GM19023 (cell line): Measurements from ENCODE around the gene THRSP.
"Not testable (repeated sequence)": the region's sequence is repeated elsewhere in the genome, so short reads cannot be mapped to it uniquely, and the experiment has no call there.

Experiments
- ATAC-seq: cut with Tn5 transposase; IDR thresholded peaks from one replicate; pipeline ENCODE4 v1.9.1; 2021; ENCODE audit warnings: mild to moderate bottlenecking, moderate library complexity; ENCODE audit not compliant: unreplicated experiment

Gene THRSP

DNA sequence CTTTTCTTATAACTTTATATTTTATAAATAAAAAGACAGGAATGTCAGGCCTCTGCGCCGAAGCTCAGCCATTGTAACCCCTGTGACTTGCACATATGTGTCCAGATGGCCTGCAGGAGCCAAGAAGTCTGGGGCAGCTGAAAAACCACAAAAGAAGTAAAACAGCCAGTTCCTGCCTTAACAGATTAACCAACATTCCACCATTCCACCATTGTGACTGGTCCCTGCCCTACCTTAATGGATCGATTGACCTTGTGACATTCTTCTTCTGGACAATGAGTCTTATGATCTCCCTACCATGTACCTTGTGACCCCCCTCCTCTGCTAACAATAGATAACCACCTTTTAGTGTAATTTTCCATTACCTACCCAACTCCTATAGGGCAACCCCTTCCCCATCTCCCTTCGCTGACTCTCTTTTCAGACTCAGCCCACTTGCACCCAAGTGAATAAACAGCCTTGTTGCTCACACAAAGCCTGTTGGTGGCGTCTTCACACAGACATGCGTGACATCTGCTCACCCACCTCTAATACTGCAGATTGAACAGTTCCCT, 22.9 kb downstream of the THRSP start:
- ATAC-seq, result not testable (repeated sequence)

DNA sequence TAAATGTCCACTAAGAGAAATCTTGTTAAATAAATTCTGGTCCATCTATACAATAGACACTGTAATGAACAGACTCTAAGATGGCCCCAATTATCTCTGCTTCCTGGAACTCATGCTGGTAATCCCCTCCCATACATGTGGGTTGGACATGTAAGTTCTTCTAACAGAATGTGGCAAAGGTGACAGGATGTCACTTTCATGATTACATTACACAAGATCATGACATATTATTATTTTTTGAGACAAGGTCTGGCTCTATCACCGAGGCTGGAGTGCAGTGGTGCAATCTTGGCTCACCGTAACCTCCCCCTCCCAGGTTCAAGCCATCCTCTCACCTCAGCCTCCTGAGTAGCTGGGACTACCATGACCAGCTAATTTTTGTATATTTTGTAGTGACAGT, 30.6 kb downstream of the THRSP start:
- no peak for ATAC-seq

DNA sequence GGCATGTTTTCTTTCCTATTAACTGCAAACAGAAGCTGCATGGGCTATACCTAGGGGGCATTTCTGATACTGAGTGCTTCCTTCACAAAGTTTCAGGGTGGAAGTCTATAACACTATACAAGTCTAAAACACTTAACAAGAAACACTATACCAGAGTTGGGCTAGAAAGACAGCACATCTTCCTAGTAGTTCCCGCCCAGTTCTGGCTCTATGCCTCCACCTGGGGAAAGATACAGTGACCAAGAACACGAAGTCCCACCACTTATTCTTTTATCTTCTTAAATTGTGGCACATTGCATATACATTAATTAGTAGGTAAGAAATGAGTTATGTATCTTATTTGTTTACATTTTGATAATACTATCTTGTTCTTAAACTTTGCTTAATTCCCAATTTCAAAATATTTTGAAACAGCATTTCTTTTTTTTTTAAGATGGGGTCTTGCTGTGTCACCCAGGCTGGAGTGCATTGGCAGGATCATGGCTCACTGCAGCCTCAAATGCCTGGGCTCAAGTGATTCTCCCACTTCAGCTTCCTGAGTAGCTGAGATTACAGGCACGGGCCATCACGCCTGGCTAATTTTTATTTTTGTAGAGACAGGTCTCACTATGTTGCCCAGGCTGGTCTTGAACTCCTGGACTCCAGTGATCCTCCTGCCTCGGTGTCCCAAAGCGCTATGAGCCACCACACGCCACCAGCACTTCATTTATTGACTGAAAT, 34.2 kb downstream of the THRSP start:
- no peak for ATAC-seq

GRCh38 chr11:78099666-78100065, 36.0 kb downstream of the THRSP start:
- no peak for ATAC-seq

DNA sequence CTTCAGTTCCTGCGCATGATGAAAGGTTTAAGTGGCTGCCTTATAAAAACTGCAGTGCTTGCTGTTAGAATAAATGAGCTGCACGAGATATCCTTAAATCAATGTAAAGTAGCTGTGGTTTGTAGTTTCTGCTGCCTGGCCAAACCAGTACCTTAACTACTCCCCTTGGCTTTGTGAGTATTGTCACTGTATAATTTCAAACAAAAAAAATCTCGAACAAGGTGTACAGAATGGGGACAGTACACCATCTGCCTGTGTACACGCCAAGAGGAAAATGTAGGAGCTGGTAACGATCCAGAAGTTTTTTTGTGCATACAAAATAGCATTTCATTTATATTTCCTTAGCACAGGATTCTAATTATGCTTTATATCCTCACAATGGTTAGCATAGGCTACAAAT, 36.6 kb downstream of the THRSP start:
- no peak for ATAC-seq

GRCh38 chr11:78100676-78101472, 37.2 kb downstream of the THRSP start:
- no peak for ATAC-seq

DNA sequence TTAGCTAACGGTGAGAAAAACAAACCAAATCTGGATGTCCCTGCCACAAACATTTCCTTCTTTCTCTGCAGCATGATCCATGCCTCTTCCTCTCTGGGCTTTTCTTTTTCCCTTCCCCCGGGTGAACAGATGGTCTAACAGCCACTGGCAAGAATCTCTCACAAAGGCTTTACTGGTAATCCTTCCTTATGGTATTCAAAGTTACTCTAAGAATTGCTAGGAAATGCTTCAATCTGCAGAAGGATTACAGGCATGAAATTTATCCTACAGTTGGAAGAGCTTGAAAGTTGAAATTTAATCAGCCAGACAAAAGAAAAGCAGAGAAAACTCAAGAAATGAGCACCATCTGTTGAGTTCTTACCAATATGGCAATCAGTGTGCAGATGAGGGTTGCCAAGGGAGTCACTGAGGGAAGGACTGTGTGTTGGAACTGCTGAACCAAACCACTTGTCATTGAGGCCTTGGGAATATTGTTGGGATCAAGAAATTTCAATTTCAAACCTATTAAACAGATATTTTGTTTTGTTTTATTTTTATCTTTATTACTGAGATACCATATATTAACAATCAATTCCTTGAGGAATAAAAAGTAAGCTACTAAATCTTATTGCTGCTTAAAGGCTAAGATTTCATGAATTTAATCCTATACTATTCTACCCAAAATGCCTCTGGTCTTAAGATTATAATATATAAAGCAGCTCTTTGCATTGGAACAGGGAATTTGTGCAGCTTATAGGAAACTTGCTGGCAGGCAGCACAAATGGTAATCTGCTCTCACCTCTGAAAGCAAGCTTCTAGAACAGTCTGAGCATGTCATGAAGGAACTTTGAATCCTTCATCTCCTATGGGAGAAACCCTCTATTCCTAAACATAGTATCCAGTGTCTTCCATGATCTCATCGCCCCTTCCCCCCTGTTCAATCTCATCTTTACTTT, 45.7 kb downstream of the THRSP start:
- no peak for ATAC-seq

DNA sequence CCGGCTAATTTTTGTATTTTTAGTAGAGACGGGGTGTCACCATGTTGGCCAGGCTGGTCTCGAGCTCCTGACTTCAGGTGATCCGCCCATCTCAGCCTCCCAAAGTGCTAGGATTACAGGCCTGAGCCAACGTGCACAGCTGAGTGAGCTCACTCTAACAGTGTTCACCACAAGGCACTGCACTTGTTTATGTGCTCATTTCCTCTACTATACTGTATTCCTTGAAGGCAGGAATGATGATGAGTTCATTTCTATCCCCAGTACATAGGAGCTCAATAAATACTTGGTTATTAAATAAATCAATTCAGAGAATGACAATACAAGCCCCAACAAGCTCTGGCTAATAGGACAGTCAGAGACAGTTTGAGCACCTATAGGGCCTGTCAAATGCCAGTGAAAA, 46.7 kb downstream of the THRSP start:
- no peak for ATAC-seq

DNA sequence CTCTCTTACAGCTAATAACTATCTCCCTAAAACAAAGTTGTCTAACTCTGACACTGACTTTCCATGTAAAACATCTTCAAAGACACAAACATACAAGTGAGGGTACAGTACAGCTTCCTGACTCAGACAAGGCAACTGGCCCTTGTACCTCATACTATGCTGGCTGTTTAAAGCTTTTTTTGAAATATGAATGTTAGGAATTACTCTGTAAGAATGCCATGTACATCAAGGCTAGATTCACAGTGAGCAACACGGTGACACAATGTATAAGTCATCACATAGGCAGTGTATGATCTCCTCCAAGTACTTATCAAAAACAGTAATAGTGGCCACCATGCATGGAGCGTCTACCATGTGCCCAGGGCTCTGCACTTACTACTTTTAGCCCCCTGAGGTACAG, 47.2 kb downstream of the THRSP start:
- no peak for ATAC-seq

GRCh38 chr11:78111298-78111697, 47.6 kb downstream of the THRSP start:
- no peak for ATAC-seq

DNA sequence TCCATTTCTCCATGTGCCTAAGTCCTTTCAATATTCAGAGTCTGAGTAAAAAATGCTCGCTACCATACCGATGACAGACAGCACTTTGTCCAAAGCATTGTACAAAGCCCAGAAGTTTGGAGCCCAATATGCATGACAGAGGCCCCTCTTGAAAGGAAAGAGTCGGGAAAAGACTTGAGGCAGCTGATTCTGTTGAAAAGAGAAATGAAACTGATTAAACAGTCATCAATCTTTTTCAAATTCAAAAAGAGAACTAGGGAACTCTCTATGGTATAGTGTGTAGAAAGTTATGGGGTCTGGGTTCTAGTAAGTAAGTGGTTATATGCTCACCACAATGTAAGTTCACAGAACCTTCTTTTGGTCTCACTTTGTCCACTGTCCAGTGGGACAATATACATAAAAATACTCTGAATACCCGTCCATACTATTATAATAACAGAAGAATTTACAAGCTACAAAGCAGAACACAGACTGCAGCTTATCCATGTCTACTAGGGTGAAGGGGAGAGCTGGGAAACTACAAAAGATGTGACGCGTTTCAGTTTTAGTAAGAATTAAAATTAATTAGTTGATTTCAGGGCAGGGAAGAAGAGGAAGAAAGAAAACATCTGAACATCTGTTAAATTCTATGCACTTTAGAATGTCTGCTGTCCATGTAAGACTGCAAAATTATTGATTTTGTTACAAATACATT, 49.1 kb downstream of the THRSP start:
- ATAC-seq, result no peak
